ENCODE measurements around the gene LBX1.

- TF ChIP-seq FOXA1 (IDR thresholded peaks at IDR 0.05) (no peak), ELF4 (IDR thresholded peaks at IDR 0.05) (no peak), FOXM1 (IDR thresholded peaks at IDR 0.05; ENCODE audit: borderline replicate concordance) (no peak), BHLHE40 (IDR thresholded peaks at IDR 0.05; ENCODE audit: borderline replicate concordance) (no peak), SUZ12 (IDR thresholded peaks at IDR 0.05) (no peak), SP1 (IDR thresholded peaks at IDR 0.05) (no peak)
- TF ChIP-seq, protein P1, sequence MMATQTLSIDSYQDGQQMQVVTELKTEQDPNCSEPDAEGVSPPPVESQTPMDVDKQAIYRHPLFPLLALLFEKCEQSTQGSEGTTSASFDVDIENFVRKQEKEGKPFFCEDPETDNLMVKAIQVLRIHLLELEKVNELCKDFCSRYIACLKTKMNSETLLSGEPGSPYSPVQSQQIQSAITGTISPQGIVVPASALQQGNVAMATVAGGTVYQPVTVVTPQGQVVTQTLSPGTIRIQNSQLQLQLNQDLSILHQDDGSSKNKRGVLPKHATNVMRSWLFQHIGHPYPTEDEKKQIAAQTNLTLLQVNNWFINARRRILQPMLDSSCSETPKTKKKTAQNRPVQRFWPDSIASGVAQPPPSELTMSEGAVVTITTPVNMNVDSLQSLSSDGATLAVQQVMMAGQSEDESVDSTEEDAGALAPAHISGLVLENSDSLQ (IDR thresholded peaks at IDR 0.05): no peak
Measured at GRCh38 chr10:101216207-101217043, 12.8 kb downstream of the LBX1 start.
